Measurements from ENCODE around the gene LEFTY2. TPM values are rescaled to one million over a fixed set of nuclear protein-coding genes. Genes with fewer than 3 reads are reported as not detected.
"Not testable (repeated sequence)": the region's sequence is repeated elsewhere in the genome, so short reads cannot be mapped to it uniquely, and the experiment has no call there.

LEFTY2 gene
- total RNA-seq, 2 donors from 2014 or later, result not detected

GRCh38 chr1:225931270-225932136 lies 9.5 kb downstream of the LEFTY2 start:
- Mint-ChIP-seq H3K4me1 (ENCODE audit: low read depth) (peaks cover 24% of the 10 kb centered on the region), H3K27me3 (ENCODE audit: low read depth) (no peaks in the 10 kb centered on the region), H3K27ac (peak overlapping the region; percentile 16), H3K9me3 (no peaks in the 10 kb centered on the region), H3K4me3 (no peak overlapping the region), H3K36me3 (ENCODE audit: insufficient read depth in 2 of 2) (no peaks in the 10 kb centered on the region)
- DNase-seq (no peak), ATAC-seq (replicated peaks in 1 of 2) (no peak)

- Mint-ChIP-seq H3K4me3 (no peak overlapping the region), H3K4me1 (ENCODE audit: low read depth) (peaks cover 28% of the 10 kb centered on the region), H3K9me3 (no peaks in the 10 kb centered on the region), H3K27me3 (ENCODE audit: low read depth) (no peaks in the 10 kb centered on the region), H3K27ac (no peak overlapping the region), H3K36me3 (ENCODE audit: insufficient read depth in 2 of 2) (no peaks in the 10 kb centered on the region)
- DNase-seq (no peak), ATAC-seq (replicated peaks in 1 of 2) (no peak)
Observed at GRCh38 chr1:225930566-225930965, 10.5 kb downstream of the LEFTY2 start.

- Mint-ChIP-seq H3K27ac (peak overlapping the region; percentile 89), H3K4me1 (ENCODE audit: low read depth) (peaks cover 33% of the 10 kb centered on the region), H3K4me3 (peak overlapping the region in 1 of 2 donors; percentile 55)
- H3K27me3 Mint-ChIP-seq (ENCODE audit: low read depth); DNase-seq; H3K36me3 Mint-ChIP-seq (ENCODE audit: insufficient read depth in 2 of 2); H3K9me3 Mint-ChIP-seq; ATAC-seq (replicated peaks in 1 of 2): not testable (repeated sequence)
Observed at GRCh38 chr1:225929462-225929861, 11.6 kb downstream of the LEFTY2 start.

GRCh38 chr1:225928186-225929175 lies 12.5 kb downstream of the LEFTY2 start:
- no peak for ATAC-seq (replicated peaks in 1 of 2)
- no peaks in the 10 kb centered on the region for H3K9me3 Mint-ChIP-seq
- peak overlapping the region; percentile 50 to 64 for H3K4me3 Mint-ChIP-seq
- H3K27me3 Mint-ChIP-seq (ENCODE audit: low read depth), result no peaks in the 10 kb centered on the region
- H3K36me3 Mint-ChIP-seq (ENCODE audit: insufficient read depth in 2 of 2), result peaks cover 0 to 2% of the 10 kb centered on the region in 2 donors
- H3K27ac Mint-ChIP-seq, result peak overlapping the region; percentile 76
- DNase-seq, result peak in 1 of 2 donors; percentile 23
- peaks cover 38% of the 10 kb centered on the region for H3K4me1 Mint-ChIP-seq (ENCODE audit: low read depth)

- no peak for ATAC-seq (replicated peaks in 1 of 2)
- Mint-ChIP-seq H3K36me3 (ENCODE audit: insufficient read depth in 2 of 2) (peaks cover 0 to 2% of the 10 kb centered on the region in 2 donors), H3K9me3 (no peaks in the 10 kb centered on the region), H3K27me3 (ENCODE audit: low read depth) (no peaks in the 10 kb centered on the region), H3K4me3 (no peak overlapping the region), H3K4me1 (ENCODE audit: low read depth) (peaks cover 57% of the 10 kb centered on the region), H3K27ac (peak overlapping the region; percentile 45)
- DNase-seq, result no peak
Observed at GRCh38 chr1:225926551-225927113, 14.4 kb downstream of the LEFTY2 start.

- H3K4me1 Mint-ChIP-seq (ENCODE audit: low read depth), result peaks cover 74% of the 10 kb centered on the region
- DNase-seq (peak; percentile 96 to 98), ATAC-seq (replicated peaks in 1 of 2) (peak; percentile 98 to 99)
- no peaks in the 10 kb centered on the region for H3K9me3 Mint-ChIP-seq
- H3K36me3 Mint-ChIP-seq (ENCODE audit: insufficient read depth in 2 of 2), result peaks cover 5 to 13% of the 10 kb centered on the region in 2 donors
- peak within 1 kb of the TSS; percentile 91 for H3K27ac Mint-ChIP-seq
- peak within 1 kb of the TSS; percentile 91 to 97 for H3K4me3 Mint-ChIP-seq
- no peaks in the 10 kb centered on the region for H3K27me3 Mint-ChIP-seq (ENCODE audit: low read depth)
Observed at GRCh38 chr1:225923692-225924555, 17.1 kb downstream of the LEFTY2 start, which contains the start of gene PYCR2. TSS of gene PYCR2 (minus strand) at chr1:225924250. CDS start at chr1:225924110, 140 bp downstream.

GRCh38 chr1:225923381-225923691 lies 17.7 kb downstream of the LEFTY2 start:
- Mint-ChIP-seq H3K36me3 (ENCODE audit: insufficient read depth in 2 of 2) (peaks cover 5 to 13% of the 10 kb centered on the region in 2 donors), H3K4me3 (peak overlapping the region; percentile 91 to 97), H3K9me3 (no peaks in the 10 kb centered on the region), H3K27ac (peak overlapping the region; percentile 91), H3K27me3 (ENCODE audit: low read depth) (no peaks in the 10 kb centered on the region), H3K4me1 (ENCODE audit: low read depth) (peaks cover 68% of the 10 kb centered on the region)
- ATAC-seq (replicated peaks in 1 of 2), result no peak
- DNase-seq, result no peak

- no peaks in the 10 kb centered on the region for H3K27me3 Mint-ChIP-seq (ENCODE audit: low read depth)
- no peaks in the 10 kb centered on the region for H3K9me3 Mint-ChIP-seq
- DNase-seq (no peak), ATAC-seq (replicated peaks in 1 of 2) (no peak)
- peaks cover 62% of the 10 kb centered on the region for H3K4me1 Mint-ChIP-seq (ENCODE audit: low read depth)
- H3K36me3 Mint-ChIP-seq (ENCODE audit: insufficient read depth in 2 of 2), result peaks cover 5 to 13% of the 10 kb centered on the region in 2 donors
- H3K4me3 Mint-ChIP-seq, result peak overlapping the region; percentile 91 to 97
- H3K27ac Mint-ChIP-seq, result peak overlapping the region; percentile 80
Observed at GRCh38 chr1:225921734-225922709, 19.0 kb downstream of the LEFTY2 start.

GRCh38 chr1:225919906-225920305 lies 21.1 kb downstream of the LEFTY2 start:
- H3K9me3 Mint-ChIP-seq, result no peaks in the 10 kb centered on the region
- H3K27ac Mint-ChIP-seq, result peak overlapping the region; percentile 16
- no peaks in the 10 kb centered on the region for H3K27me3 Mint-ChIP-seq (ENCODE audit: low read depth)
- peaks cover 8 to 13% of the 10 kb centered on the region in 2 donors for H3K36me3 Mint-ChIP-seq (ENCODE audit: insufficient read depth in 2 of 2)
- H3K4me3 Mint-ChIP-seq, result peak overlapping the region; percentile 39 to 55
- ATAC-seq (replicated peaks in 1 of 2) (no peak), DNase-seq (peak; percentile 35)
- H3K4me1 Mint-ChIP-seq (ENCODE audit: low read depth), result peaks cover 51% of the 10 kb centered on the region

GRCh38 chr1:225918280-225918679 lies 22.7 kb downstream of the LEFTY2 start:
- Mint-ChIP-seq H3K9me3 (no peaks in the 10 kb centered on the region), H3K4me3 (no peak overlapping the region), H3K27me3 (ENCODE audit: low read depth) (no peaks in the 10 kb centered on the region), H3K4me1 (ENCODE audit: low read depth) (peaks cover 41% of the 10 kb centered on the region), H3K36me3 (ENCODE audit: insufficient read depth in 2 of 2) (peaks cover 5 to 13% of the 10 kb centered on the region in 2 donors), H3K27ac (no peak overlapping the region)
- DNase-seq (no peak), ATAC-seq (replicated peaks in 1 of 2) (no peak)

- H3K27ac Mint-ChIP-seq, result no peak overlapping the region
- peaks cover 33% of the 10 kb centered on the region for H3K4me1 Mint-ChIP-seq (ENCODE audit: low read depth)
- no peak for ATAC-seq (replicated peaks in 1 of 2)
- no peak overlapping the region for H3K4me3 Mint-ChIP-seq
- H3K9me3 Mint-ChIP-seq, result no peaks in the 10 kb centered on the region
- peaks cover 5 to 13% of the 10 kb centered on the region in 2 donors for H3K36me3 Mint-ChIP-seq (ENCODE audit: insufficient read depth in 2 of 2)
- DNase-seq, result no peak
- no peaks in the 10 kb centered on the region for H3K27me3 Mint-ChIP-seq (ENCODE audit: low read depth)
Observed at GRCh38 chr1:225917536-225917935, 23.5 kb downstream of the LEFTY2 start.

All from activated T-cell treated with anti-CD3 and anti-CD28 coated beads, Interleukin-2, amount 50 U/mL, for 72 hours (primary cell).